D721Med (cell line): ENCODE data around the gene GPR15.

Source experiments
- DNase-seq: peaks from one replicate; pipeline ENCODE4 v3.0.0; 2011; ENCODE audit warnings: low spot score; ENCODE audit not compliant: insufficient read length
- FAIRE-seq: peaks from 2 replicates; lab custom pipeline; 2011; peaks lifted over from hg19 to GRCh38; lab: Jason Lieb, UNC
- CTCF ChIP-seq: IDR thresholded peaks from 2 replicates; pipeline ENCODE4 v1.5.1; 2012; ENCODE audit warnings: mild to moderate bottlenecking, control low read depth; ENCODE audit not compliant: insufficient read depth; ENCODE audit errors: missing control alignments

GPR15 gene

DNA sequence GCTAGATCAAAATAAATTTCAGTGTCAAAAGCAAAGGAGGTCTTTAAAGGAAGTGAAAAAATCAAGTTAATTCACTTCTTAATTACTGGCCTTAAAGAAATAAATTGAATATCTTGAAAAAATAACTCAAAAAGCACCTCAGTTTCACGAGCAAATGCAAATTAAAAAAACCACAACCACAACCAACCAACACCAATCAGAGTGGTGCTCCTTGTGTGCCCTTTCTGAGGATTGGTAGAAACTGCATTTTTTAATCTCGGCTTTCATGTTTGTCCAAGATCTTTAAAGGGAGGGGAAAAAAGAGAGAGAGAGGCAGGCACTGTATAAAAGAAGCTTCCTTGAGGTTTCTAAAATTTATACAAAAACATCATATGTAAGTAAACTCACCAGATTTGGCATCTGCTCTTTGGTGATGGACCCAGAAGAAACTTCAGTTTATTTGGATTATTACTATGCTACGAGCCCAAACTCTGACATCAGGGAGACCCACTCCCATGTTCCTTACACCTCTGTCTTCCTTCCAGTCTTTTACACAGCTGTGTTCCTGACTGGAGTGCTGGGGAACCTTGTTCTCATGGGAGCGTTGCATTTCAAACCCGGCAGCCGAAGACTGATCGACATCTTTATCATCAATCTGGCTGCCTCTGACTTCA is at the start of gene GPR15:
Gene GPR15 (plus strand): TSS at position 357 of the 653 bp plus-strand sequence. CDS start 56 bp downstream, at position 413.
- FAIRE-seq (no peak), DNase-seq (no peak)
- no peak for TF ChIP-seq CTCF

DNA sequence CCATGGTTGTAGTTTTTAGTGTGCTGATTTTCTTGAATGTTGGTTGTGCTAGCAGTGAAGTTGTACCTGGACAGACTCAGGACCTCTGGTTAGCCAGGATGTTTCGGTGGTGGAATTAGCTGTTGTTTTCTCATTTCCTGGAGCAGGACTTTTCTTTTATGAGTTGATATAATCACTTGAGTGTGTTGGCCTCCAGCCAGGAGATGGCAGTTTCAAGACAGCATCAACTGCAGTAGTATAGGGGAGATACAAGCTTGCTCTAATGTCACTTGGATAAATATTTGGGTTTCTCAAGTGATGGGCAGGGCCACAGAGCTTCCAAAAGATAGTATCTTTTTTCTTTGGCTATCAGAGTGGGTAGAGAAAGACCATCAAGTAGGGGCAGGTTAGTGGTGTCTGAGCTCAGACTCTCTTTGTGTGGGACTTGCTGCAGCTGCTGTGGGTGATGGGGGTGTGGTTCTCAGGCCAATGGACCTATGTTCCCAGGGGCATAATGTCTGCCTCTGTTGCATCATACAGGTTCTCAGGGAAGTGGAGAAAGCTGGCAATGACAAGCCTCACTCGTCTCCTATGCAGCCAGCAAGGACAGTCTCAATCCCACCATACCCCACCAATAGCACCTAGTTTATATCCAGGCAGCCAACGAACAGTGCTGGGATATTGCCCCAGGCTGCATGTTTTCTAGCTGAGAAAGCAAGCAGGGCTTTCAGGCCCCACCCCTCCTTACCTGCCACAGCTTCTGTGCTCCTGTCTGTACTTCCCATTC is 48.9 kb upstream of the GPR15 start:
- no peak for FAIRE-seq
- TF ChIP-seq CTCF, result no peak
- no peak for DNase-seq

DNA sequence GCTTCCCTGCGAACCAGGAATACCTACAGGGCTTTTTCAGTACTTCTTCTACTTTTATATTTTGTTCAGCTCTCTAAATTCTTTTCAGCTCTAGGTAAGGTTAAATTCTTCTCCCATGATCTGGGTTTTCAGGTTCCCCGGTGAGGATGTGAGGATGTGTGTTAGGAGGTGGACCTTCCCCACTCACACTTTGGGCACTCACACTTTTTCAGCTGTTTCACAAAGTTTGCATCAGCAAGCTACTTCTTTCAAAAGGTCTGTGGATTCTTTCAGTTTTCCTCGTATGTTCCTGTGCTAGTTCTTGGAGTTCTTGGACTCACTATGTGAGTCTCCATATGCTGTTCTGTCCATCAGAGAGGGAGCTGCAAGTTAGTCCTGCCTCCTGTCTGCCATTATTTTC is 48.2 kb upstream of the GPR15 start:
- DNase-seq (no peak), FAIRE-seq (no peak)
- TF ChIP-seq CTCF, result no peak

DNA sequence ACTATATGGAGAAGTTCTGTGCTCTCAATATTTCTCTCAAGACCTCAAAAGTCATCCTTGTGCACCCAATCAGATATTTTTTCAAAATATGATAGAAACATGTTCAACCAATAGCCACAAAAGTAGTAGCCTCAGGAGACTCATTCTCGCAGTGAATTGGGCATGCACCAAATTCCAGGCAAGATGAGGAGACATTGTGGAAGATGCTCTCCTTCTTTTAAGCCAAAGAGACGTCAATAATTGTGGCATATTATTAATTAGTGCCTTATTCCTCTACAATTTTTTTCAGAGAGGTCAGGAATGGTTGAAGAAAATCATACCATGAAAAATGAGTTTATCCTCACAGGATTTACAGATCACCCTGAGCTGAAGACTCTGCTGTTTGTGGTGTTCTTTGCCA is 34.4 kb upstream of the GPR15 start, which contains the start of gene OR5K2:
Gene OR5K2 (plus strand): TSS at position 301 of the 400 bp plus-strand sequence. CDS start 0 bp downstream, at position 301.
- TF ChIP-seq CTCF, result no peak
- no peak for FAIRE-seq
- no peak for DNase-seq

- no peak for FAIRE-seq
- no peak for DNase-seq
- TF ChIP-seq CTCF, result no peak
These were observed 31.8 kb upstream of the GPR15 start for GRCh38 chr3:98500019-98500418.

DNA sequence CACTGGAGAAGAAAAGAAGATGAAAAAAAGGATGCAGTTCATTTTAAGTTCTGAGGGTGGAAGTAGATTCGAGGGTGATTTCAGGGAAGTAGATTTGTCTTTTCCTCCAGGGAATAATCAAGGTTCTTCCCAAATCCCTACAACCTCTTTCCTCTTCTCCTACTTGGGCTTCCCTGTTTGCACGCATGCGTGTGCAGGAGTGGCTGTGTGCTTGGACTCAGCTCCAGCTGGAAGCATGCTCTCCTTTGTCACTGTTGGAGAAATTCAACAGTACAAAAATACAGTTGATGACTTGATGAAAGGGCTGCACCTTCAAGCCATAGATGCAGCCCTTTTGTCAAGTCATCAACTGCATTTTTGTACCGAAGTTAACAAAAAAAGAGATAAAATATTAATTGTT is 30.5 kb upstream of the GPR15 start:
- FAIRE-seq (no peak), DNase-seq (no peak)
- TF ChIP-seq CTCF, result no peak

GRCh38 chr3:98501863-98502576 is 29.8 kb upstream of the GPR15 start:
- no peak for FAIRE-seq
- TF ChIP-seq CTCF, result no peak
- DNase-seq, result no peak
